Stimulated activated CD8-positive, alpha-beta memory T cell treated with anti-CD3 and anti-CD28 coated beads, Interleukin-7, amount 100 ng/mL, for 24 hours (primary cell): Measurements from ENCODE around the gene POLE4.

ENCODE experiments used
- DNase-seq: peaks from one replicate; pipeline ENCODE4 v3.0.0-alpha.2; 2020; ENCODE audit warnings: low read depth

The POLE4 gene

GRCh38 chr2:74991977-74992376 is 33.5 kb downstream of the POLE4 start:
- no peak for DNase-seq

GRCh38 chr2:74999468-74999867 is 41.0 kb downstream of the POLE4 start:
- no peak for DNase-seq

DNA sequence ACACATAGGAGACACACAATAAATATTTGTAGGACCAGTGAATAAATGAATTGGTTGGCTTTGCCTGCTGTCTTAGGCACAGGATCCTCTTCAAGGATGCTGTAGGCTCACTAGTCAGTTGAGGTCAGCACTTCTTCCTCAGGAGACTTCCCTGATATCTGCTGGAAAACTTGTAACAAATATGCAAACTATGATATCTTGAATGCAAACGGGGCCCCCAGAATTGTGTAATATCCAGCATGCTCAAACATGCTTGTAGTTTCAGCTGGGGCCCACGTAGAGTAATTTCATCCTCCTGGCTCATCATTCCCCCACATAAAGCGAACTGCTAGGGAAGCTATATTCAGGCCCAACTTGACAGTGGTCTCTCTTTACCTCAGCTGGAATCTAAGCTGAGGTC is 43.6 kb downstream of the POLE4 start:
- no peak for DNase-seq

DNA sequence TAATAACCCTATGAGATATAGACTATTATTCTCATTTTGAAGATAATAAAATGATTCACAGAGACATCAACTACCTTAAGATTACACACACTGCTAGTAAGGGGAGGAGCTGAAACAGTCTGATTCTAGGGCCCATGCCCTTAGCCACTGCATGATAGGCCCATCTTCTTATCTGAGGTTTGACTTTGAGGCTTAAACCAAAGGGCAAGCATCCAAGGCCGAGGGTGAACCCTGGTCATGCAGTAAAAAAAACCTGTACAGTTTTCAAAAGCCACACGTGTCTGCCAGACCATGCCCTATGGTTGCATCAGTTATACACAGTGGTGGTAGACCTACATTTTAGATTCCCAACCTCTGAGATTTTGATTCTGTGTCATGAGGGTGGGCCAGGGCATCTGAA is 44.8 kb downstream of the POLE4 start:
- DNase-seq: no peak

DNA sequence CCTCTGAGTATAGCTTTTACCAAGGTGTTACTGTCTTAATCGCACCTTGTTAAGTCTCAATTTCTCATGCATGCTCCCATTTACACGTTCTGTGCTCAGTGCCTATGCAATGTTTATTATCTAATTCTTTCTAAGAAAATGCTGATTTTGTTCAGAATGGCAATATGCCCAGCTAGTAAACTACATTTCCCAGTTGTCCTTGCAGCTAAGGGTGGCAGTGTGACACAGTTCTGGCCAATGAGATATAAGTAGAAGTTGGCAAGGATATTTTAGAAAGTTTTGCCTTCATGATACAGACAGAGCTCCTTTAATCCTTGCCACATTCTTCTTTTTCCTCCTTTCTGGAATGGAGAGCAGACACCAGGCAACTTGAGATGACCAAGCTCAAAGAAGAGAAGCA is 45.3 kb downstream of the POLE4 start:
- no peak for DNase-seq

DNA sequence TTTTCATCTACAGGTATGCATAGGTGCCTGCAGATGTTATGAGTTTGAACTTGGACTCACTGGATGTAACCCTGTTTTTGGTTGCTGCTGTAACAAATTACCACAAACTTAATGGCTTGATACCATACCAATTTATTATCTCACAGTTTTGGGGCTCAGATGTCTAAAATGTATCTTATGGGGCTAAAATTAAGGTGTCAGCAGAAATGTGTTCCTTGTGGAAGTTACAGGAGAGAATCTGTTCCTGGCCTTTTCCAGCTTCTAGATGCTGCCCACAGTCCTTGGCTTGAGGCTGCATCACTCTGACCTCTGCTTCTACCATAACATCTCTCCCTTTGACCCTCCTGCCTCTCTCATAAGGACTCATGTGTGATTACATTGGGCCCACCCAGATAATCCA is 47.6 kb downstream of the POLE4 start:
- DNase-seq: no peak

DNA sequence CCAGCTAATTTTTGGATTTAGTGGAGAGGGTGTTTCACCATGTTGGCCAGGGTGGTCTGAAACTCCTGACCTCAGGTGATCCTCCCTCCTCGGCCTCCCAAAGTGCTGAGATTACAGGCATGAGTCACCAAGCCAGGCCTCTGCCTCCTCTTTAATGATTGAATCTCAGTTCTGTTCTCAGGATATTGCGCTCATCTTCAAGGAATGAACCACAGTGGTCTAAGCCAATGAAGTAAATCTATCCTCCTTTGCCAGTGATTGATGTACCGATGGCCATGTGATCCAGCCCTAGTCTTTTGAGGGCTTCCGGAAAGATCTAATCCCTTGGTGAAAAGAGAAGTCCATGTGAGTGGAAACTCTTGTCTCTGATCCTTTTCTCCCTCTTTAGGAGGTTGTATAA is 48.6 kb downstream of the POLE4 start:
- no peak for DNase-seq

- DNase-seq: no peak
Observed at GRCh38 chr2:75007819-75008218, 49.4 kb downstream of the POLE4 start.

DNA sequence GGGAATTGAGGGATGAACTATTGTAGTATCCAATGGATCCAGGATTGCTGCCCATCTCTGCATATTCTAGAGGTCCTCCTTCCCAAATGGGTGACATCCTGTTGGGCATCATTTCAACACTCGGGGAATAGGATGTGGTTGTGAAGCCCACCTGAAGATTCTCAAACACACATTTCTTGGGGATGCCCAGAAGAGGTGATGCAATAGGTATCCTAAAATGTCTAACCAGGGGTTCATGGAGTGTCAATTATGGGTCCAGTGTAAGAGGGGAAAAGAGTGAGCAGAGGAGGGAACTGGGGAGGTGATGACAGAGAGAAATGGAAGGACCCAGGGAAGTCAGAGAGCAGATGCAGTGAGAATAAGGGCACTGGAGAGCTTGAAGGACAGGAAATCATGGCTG is 52.1 kb downstream of the POLE4 start:
- no peak for DNase-seq

DNA sequence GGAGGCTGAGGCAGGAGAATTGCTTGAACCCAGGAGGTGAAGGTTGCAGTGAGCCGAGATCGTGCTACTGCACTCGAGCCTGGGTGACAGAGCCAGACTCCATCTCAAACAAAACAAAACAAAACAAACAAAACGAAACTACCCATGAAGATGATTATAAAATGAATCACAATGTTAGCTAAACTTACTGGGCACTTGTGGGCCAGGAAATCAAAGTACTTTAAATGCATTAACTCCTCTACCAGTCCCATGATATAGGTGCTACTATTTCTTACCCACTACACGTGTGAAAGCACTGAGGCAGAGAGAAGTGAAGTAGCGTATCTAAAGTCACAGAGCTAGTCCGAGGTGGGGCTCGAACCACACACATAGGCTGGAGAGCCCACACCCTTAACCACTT is 53.6 kb downstream of the POLE4 start:
- no peak for DNase-seq

DNA sequence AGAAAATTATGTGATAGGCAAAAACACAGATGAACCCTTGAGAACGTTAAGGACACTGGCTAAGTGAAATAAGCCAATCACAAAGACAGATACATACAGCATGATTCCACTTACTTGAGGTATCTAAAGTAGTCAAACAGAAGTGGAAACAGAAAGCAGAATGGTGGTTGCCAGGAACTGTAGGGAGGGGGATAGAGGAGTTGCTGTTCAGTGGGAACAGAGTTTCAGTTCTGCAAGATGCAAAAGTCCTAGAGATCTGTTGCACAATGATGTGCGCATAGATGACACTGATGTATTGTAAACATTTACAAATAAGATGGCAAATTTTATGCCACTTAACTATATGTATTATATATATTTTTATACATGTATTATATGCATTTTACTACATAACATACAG is 59.7 kb downstream of the POLE4 start:
- DNase-seq: no peak
